ENCODE measurements around the gene CARD11.

The CARD11 gene

DNA sequence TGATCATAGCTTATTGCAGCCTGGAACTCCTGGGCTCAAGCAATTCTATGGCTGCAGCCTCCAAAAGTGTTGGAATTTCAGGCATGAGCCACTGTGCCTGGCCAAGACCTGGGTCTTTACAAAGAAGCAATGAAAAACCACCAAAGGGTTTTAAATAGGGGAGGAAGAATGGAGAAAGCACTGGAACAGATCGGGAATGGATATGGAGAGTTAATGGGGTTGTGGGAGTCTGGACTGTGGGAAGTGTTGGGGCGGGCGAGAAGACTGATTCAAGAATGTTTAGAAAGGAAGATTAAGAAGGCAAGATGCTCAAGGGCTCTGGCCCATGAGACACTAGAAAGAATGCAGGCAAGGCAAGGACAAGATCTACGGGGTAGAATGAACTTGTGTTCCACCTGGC is 98.5 kb downstream of the CARD11 start:
- no peak for DNase-seq (ENCODE audit: low read depth, low spot score)
- in situ Hi-C loops (cut with HindIII; ENCODE audit: low sequenced_read_pairs), result no loop called here
- H3K4me3 ChIP-seq (ENCODE audit: low read depth, low read length), result no peak overlapping the region
- TF ChIP-seq, protein P1, sequence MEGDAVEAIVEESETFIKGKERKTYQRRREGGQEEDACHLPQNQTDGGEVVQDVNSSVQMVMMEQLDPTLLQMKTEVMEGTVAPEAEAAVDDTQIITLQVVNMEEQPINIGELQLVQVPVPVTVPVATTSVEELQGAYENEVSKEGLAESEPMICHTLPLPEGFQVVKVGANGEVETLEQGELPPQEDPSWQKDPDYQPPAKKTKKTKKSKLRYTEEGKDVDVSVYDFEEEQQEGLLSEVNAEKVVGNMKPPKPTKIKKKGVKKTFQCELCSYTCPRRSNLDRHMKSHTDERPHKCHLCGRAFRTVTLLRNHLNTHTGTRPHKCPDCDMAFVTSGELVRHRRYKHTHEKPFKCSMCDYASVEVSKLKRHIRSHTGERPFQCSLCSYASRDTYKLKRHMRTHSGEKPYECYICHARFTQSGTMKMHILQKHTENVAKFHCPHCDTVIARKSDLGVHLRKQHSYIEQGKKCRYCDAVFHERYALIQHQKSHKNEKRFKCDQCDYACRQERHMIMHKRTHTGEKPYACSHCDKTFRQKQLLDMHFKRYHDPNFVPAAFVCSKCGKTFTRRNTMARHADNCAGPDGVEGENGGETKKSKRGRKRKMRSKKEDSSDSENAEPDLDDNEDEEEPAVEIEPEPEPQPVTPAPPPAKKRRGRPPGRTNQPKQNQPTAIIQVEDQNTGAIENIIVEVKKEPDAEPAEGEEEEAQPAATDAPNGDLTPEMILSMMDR (IDR thresholded peaks at IDR 0.05; ENCODE audit: low read depth, low read length), result no peak

GRCh38 chr7:2944739-2945138 is 98.9 kb downstream of the CARD11 start:
- DNase-seq (ENCODE audit: low read depth, low spot score), result no peak
- no peak overlapping the region for H3K4me3 ChIP-seq (ENCODE audit: low read depth, low read length)
- in situ Hi-C loops (cut with HindIII; ENCODE audit: low sequenced_read_pairs), result no loop called here
- TF ChIP-seq, protein P1 (IDR thresholded peaks at IDR 0.05; ENCODE audit: low read depth, low read length), result no peak

DNA sequence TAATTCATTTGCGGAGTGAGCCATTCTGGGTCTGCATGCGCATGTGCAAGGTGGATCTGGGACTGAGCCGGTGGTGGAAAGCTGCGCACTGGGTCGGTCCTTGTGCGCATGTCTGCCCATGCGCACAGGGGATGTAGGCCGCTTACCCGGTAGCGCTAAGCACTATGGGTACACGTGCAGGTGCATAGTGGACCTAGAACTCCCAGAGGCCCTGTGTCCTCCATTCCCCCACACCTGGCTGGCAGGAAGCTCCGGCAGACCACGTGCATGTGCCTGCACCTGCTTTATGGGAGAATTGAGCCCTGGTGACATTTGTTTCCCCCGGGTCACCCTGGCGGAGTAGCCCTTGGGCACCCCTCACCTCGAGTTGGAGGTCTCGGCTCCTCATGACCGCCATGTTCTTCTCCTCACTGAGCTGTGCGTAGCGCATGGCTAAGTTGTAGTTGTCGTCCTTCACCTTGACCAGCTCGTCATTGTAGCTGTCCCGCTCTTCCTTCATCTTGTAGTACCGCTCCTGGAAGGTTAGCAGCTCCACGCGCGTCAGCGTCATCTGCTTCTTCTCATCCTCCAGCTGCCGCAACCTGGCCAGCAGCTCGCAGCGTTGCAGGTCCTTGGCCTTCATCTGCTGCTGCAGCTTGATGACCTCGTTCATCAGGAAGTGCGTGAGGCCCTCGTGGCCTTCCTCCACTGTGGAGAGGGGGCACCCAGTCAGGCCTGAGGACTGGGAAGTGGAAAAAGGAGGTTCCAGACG is 99.6 kb downstream of the CARD11 start:
- H3K4me3 ChIP-seq (ENCODE audit: low read depth, low read length), result no peak overlapping the region
- TF ChIP-seq, protein P1 (IDR thresholded peaks at IDR 0.05; ENCODE audit: low read depth, low read length), result no peak
- in situ Hi-C loops (cut with HindIII; ENCODE audit: low sequenced_read_pairs), result no loop called here
- no peak for DNase-seq (ENCODE audit: low read depth, low spot score)

DNA sequence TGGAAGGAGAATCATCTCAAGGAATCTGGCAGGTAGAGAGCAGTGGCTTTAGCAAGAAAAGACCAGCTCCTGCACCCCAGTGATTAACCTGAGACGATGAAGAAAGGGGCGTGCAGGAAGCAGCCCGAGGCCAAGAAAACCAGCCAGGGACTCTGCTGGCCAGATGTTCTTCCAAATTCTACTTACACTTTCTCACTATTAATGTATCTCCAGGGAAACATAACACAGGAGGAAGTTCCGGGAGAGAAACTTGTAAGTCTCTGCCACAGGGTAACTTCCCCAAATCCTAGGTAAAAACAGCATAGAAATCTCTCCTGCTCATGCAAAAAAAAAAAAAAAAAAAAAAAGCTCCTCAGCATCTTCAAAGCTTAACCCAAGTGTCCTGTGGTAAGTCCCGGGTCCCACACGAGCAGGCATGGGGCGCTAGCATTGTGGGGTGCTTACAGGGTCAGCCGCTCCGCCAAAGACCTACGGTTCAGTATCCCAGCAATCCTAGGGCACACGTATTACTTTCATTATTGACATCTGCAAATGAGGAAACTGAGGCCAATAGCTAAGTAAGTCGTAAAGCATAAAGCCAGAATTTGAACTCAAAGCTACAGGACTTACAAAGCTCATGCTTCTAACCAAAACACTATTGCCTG is 102.3 kb downstream of the CARD11 start:
- TF ChIP-seq, protein P1 (IDR thresholded peaks at IDR 0.05; ENCODE audit: low read depth, low read length), result no peak
- no peak for DNase-seq (ENCODE audit: low read depth, low spot score)
- no peak overlapping the region for H3K4me3 ChIP-seq (ENCODE audit: low read depth, low read length)
- in situ Hi-C loops (cut with HindIII; ENCODE audit: low sequenced_read_pairs), result no loop called here

GRCh38 chr7:2940466-2940865 is 103.2 kb downstream of the CARD11 start:
- H3K4me3 ChIP-seq (ENCODE audit: low read depth, low read length), result no peak overlapping the region
- in situ Hi-C loops (cut with HindIII; ENCODE audit: low sequenced_read_pairs), result no loop called here
- TF ChIP-seq, protein P1 (IDR thresholded peaks at IDR 0.05; ENCODE audit: low read depth, low read length), result no peak
- DNase-seq (ENCODE audit: low read depth, low spot score), result no peak

- TF ChIP-seq, protein P1 (IDR thresholded peaks at IDR 0.05; ENCODE audit: low read depth, low read length), result no peak
- in situ Hi-C loops (cut with HindIII; ENCODE audit: low sequenced_read_pairs), result no loop called here
- DNase-seq (ENCODE audit: low read depth, low spot score), result no peak
- no peak overlapping the region for H3K4me3 ChIP-seq (ENCODE audit: low read depth, low read length)
Measured at GRCh38 chr7:2939193-2939885, 104.3 kb downstream of the CARD11 start.
